GM18502 (cell line): ENCODE measurements around the gene CD82.
A peak's percentile ranks its signal among the peaks of the same experiment; 100 is the strongest.
"Not testable (repeated sequence)": the region's sequence is repeated elsewhere in the genome, so short reads cannot be mapped to it uniquely, and the experiment has no call there.

ENCODE experiments used
- ATAC-seq: cut with Tn5 transposase; IDR thresholded peaks from one replicate; pipeline ENCODE4 v1.9.1; 2021; ENCODE audit warnings: mild to moderate bottlenecking; ENCODE audit not compliant: unreplicated experiment, poor library complexity

CD82 gene

GRCh38 chr11:44559207-44559939, 6.1 kb upstream of the CD82 start:
- peak; percentile 88 for ATAC-seq

DNA sequence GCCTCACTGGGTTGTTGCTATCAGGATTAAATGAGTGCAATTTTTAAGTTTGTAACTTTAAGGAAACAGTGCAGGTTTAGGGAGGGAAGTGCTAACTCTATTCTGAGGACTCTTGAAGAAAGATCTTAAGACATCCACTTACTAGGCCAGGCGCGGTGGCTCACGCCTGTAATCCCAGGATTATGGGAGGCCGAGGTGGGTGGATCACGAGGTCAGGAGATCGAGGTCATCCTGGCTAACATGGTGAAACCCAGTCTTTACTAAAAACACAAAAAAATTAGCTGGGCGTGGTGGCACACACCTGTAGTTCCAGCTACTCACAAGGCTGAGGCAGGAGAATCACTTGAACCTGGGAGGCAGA, 5.5 kb upstream of the CD82 start:
- not testable (repeated sequence) for ATAC-seq

DNA sequence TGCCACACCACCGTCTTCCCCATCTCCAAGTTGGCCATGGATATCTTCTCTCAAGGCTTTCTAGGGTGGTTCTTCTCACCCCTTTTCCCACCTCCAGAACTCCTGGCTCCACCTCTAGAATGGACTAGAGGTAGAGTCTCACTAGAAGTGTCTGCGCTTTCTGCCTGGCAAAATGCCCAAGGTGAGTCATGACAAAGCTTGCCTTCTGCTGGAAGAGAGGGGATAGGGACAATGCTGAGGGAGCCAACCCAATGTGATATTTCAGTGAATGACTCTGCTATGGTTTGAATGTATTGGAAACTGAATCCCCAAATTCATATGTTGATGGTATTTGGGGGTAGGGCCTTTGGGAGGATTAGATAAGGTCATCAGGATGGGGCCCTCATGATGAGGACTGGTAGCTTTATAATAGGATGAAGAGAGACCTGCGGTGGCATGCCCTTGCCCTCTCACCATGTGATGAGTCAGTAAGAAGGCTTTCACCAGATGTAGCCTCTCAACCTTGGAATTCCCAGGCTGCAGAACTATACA, 4.1 kb upstream of the CD82 start:
- no peak for ATAC-seq

- no peak for ATAC-seq
These were observed 3.3 kb upstream of the CD82 start for GRCh38 chr11:44561964-44562734.

- ATAC-seq: no peak
These were observed 2.5 kb upstream of the CD82 start for GRCh38 chr11:44562845-44563460.

DNA sequence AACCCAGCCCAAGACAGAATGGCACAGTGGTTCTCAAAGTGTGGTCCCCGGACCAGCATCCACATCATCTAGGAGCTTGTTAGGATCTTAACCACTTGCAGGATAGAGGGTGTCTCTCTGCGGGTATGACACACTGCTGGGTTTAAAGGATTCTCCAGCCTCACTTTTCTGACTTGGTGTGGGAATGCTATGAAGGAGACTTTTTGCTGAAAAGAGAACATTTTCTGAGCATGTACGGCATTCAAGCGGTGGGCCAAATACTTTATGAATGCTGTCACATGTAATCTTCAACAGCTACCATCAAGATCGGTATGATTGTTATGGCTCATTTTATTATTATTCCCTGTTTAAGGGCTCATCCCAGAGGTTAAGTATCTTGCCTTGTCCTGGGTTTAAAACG, 1.8 kb upstream of the CD82 start:
- no peak for ATAC-seq

DNA sequence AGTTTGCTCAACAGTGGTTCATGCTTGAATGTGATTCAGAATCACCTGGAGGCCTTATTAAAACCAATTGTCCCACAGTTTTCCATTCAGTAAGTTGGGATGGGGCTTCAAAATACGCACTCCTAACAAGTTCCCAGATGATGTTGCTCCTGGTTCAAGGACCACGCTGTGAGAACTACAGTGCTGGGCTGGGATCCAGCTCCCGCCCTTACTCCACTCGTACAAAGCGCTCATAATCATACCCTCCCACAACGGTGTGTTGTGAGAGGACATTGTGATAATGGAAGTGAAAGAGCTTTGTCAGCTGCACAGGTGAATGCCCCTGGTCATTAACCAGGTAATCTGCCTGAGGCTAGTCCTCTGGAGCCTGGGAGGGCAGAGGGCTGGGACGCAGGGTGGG, 1.3 kb upstream of the CD82 start:
- ATAC-seq: no peak

GRCh38 chr11:44564670-44565210, 723 bp upstream of the CD82 start:
- ATAC-seq: no peak

DNA sequence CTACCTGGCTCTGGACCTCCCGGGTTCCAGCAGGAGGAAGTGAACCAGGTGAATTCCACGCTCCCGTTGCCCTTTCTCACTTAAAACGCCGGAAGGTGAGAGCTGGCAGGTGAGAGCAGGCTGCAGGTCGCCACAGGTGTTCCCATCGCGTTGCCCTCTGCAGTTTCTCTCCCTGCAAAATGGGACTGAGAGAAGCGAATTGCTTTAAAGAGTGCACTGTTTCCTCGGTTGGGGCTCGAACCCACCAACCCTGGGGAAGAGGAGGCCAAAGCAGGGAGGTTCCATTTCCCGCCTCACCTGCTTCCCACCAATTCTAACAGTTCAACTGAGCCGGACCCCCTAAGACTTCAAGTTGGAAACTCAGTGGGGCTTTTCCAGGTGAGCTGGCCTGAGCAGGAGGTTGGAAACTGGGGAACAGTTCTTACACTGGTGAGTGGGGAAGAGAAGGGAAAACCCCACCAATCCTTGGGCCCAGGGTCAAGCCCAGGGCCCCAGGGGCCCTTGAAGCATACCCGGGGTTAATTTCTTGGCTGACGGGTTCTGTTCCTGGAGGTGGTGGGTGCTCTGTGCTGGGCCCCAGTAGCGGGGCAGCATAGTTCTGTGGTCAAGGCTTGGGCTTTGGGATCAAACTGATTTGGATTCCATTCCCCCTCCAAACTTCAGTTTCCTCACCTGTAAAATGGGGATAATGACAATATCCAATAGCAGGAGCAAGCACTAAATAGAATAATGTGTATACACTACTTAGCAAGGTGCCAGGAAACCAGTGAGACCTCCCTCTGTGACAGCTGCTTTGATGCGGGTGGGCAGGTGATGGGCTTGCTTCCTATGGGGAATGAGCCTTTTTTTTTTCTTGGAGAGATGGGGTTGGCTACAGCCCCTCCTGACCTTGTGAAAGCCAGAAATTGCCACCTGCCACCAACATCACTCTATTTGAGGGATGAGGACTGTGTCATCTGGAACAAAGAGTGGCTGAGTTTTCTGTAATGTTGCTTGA, 788 bp downstream of the CD82 start:
- no peak for ATAC-seq

GRCh38 chr11:44566952-44567875, 1.8 kb downstream of the CD82 start:
- no peak for ATAC-seq

GRCh38 chr11:44567876-44568256, 2.4 kb downstream of the CD82 start:
- no peak for ATAC-seq

GRCh38 chr11:44568331-44568657, 2.8 kb downstream of the CD82 start:
- ATAC-seq: no peak

DNA sequence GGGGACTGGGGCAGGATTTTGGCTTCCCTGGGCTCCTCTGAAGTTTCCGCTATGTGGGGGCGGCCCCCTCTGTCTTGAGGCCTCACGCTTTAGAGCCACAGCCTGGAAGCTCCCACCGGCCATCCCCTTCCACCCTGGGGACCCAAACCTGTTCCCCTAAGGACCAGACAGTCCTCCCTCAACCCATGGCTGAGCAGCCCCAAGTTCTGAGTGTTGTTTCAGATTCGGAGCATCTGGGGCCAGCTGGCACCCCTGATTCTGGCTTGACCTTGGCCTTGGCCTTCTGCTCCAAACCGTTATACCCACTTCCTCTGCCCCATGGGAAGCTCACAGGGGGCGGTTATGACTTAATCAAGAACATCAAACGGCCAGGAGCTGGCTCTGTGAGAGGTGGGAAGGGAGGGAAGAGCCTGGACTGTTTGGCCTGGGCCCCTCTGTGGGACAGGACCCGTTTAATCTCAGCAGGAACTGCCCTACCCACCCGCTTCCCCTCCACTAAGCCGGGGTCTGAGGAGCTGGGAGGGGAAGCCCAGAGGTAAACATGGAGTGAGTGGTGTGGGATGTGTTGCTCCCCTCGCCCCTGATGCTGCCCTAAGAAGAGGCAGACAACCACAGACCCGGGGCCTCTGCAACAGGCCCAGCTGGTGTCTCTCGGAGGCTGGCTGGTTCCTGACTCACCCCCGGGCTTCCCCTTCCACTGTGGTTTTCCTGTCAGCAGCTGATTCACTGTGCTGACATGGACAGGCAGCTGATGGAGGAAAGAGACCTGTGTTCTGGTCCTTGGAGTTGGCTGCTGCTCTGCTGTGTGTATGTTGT, 3.4 kb downstream of the CD82 start:
- ATAC-seq: peak; percentile 56

- no peak for ATAC-seq
These were observed 5.1 kb downstream of the CD82 start for GRCh38 chr11:44570411-44571155.

- no peak for ATAC-seq
These were observed 6.4 kb downstream of the CD82 start for GRCh38 chr11:44571871-44572270.

DNA sequence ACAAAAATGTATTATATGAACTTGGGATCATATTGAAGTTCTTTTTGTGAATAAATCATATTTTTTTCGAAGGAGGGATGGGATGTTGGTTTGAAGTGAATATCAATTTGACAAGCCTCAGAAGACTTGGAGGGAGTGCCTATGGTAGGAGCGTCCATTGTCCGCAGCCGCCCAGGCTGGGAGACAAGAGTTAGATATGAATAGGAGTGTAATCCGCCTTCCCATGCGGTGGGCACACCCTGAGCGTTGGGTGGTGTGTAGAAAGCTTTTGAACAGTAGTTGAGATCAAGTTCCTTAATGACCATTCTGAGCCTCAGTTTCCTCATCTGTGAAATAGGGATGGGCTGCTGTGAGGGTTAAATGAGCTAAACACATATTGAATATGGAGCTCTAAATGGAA, 7.0 kb downstream of the CD82 start:
- ATAC-seq: no peak

GRCh38 chr11:44572884-44573283, 7.4 kb downstream of the CD82 start:
- ATAC-seq: no peak
